Stimulated activated CD8-positive, alpha-beta memory T cell treated with anti-CD3 and anti-CD28 coated beads, Interleukin-4, amount 100 ng/mL, for 1 hour (primary cell): Measurements from ENCODE around the gene HOXD4.

Experiments used
- DNase-seq, 2 donors: peaks; one replicate each; pipeline ENCODE4 v3.0.0-alpha.2; 2020; ENCODE audit warnings: low read depth in 2 of 2, low spot score in 1 of 2

The HOXD4 gene

GRCh38 chr2:176156807-176157498, 5.6 kb downstream of the HOXD4 start, which contains the start of gene HOXD3:
Gene HOXD3, plus strand, starts transcription at chr2:176157307. Its CDS starts 11,808 bp downstream, at chr2:176169115.
- no peak for DNase-seq

GRCh38 chr2:176157499-176158185, 6.3 kb downstream of the HOXD4 start:
- DNase-seq, result no peak

GRCh38 chr2:176158186-176158591, 6.8 kb downstream of the HOXD4 start:
- no peak for DNase-seq

- DNase-seq, result no peak
Measured at GRCh38 chr2:176158855-176159662, 7.7 kb downstream of the HOXD4 start.

- DNase-seq, result no peak
Measured at GRCh38 chr2:176159663-176160250, 8.4 kb downstream of the HOXD4 start.

- DNase-seq, result no peak
Measured at GRCh38 chr2:176160251-176160985, 9.1 kb downstream of the HOXD4 start.

GRCh38 chr2:176160986-176161824, 9.9 kb downstream of the HOXD4 start:
- DNase-seq, result no peak

- no peak for DNase-seq
Measured at GRCh38 chr2:176161825-176162626, 10.7 kb downstream of the HOXD4 start.

GRCh38 chr2:176162911-176163671, 11.7 kb downstream of the HOXD4 start:
- DNase-seq, result no peak

- no peak for DNase-seq
Measured at GRCh38 chr2:176163672-176164056, 12.3 kb downstream of the HOXD4 start.

- DNase-seq, result no peak
Measured at GRCh38 chr2:176164201-176164600, 12.9 kb downstream of the HOXD4 start.

GRCh38 chr2:176164611-176165369, 13.4 kb downstream of the HOXD4 start:
- no peak for DNase-seq

GRCh38 chr2:176165370-176166050, 14.2 kb downstream of the HOXD4 start:
- DNase-seq, result no peak

- DNase-seq, result no peak
Measured at GRCh38 chr2:176166272-176166671, 14.9 kb downstream of the HOXD4 start.

GRCh38 chr2:176167398-176167797, 16.0 kb downstream of the HOXD4 start:
- DNase-seq, result no peak

GRCh38 chr2:176169181-176169580, 17.8 kb downstream of the HOXD4 start:
- no peak for DNase-seq

- DNase-seq, result no peak
Measured at GRCh38 chr2:176169711-176170110, 18.4 kb downstream of the HOXD4 start.
